SK-N-SH (cell line): ENCODE results near the gene CDKN2B-AS1.

Experiments used
- ELF1 ChIP-seq: IDR thresholded peaks from 2 replicates; pipeline ENCODE4 v1.4.0; 2012
- NRF1 ChIP-seq: IDR thresholded peaks from 2 replicates; pipeline ENCODE4 v1.6.1; 2012; ENCODE audit warnings: low read depth, mild to moderate bottlenecking, low read length
- POLR2AphosphoS5 ChIP-seq: IDR thresholded peaks from 2 replicates; pipeline ENCODE4 v1.6.1; 2012; ENCODE audit warnings: low read depth, low read length
- RCOR1 ChIP-seq: fragments of 150-350 bp; IDR thresholded peaks from 2 replicates; pipeline ENCODE4 v1.6.1; 2017; ENCODE audit warnings: antibody characterized with exemption, low read length
- TF ChIP-seq, protein P1 (sequence below): fragments of 150-350 bp; IDR thresholded peaks from 2 replicates; pipeline ENCODE4 v1.6.1; 2017; ENCODE audit warnings: antibody characterized with exemption, low read length, low read depth, borderline replicate concordance
- TF ChIP-seq, protein P2 (sequence below): IDR thresholded peaks from 2 replicates; pipeline ENCODE4; 2012
- TF ChIP-seq, protein P3 (sequence below): fragments of 200-600 bp; sonication (generic); IDR thresholded peaks from 2 replicates; pipeline ENCODE4 v1.6.1; 2017; ENCODE audit warnings: antibody characterized with exemption, mild to moderate bottlenecking, moderate library complexity

DNA sequence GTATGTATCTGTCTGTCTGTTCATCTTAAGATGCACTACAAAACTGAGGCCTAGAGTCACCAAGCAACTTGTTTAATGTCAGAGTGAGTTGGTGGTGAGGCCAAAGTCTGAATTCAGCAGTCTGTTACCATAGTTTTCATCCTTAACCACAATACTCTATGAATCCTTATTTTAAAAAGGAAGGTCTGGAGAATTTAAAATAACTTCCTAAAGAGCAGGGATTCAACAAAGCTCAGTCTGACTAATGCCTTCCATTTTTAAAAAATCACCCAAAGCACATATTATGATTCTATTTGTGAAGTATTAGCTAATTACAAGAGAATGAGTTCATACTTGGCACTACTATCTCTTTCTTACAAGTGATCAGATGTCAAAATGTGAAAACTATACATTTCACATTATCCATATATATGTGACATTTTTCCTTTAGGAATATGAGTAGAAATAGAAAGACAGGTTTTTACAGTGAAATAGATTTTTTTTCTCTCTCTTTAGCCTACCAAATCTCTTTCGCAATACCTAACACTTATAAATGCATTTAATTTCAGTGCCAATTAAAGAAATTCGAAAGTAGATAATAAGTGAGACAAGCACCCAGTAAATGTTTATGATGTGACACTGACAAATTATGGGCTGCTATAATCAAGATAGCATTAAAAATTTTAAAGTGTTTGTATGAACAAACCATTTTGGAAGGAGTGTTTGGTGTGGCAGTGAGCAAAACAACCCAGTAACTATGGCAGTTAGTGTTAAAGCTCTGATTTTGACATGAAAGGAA is 116.8 kb downstream of the CDKN2B-AS1 start:
- TF ChIP-seq, protein P1, sequence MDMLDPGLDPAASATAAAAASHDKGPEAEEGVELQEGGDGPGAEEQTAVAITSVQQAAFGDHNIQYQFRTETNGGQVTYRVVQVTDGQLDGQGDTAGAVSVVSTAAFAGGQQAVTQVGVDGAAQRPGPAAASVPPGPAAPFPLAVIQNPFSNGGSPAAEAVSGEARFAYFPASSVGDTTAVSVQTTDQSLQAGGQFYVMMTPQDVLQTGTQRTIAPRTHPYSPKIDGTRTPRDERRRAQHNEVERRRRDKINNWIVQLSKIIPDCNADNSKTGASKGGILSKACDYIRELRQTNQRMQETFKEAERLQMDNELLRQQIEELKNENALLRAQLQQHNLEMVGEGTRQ, result no peak
- TF ChIP-seq NRF1, result no peak
- TF ChIP-seq, protein P2, sequence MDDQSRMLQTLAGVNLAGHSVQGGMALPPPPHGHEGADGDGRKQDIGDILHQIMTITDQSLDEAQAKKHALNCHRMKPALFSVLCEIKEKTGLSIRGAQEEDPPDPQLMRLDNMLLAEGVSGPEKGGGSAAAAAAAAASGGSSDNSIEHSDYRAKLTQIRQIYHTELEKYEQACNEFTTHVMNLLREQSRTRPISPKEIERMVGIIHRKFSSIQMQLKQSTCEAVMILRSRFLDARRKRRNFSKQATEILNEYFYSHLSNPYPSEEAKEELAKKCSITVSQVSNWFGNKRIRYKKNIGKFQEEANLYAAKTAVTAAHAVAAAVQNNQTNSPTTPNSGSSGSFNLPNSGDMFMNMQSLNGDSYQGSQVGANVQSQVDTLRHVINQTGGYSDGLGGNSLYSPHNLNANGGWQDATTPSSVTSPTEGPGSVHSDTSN, result no peak
- TF ChIP-seq, protein P3, sequence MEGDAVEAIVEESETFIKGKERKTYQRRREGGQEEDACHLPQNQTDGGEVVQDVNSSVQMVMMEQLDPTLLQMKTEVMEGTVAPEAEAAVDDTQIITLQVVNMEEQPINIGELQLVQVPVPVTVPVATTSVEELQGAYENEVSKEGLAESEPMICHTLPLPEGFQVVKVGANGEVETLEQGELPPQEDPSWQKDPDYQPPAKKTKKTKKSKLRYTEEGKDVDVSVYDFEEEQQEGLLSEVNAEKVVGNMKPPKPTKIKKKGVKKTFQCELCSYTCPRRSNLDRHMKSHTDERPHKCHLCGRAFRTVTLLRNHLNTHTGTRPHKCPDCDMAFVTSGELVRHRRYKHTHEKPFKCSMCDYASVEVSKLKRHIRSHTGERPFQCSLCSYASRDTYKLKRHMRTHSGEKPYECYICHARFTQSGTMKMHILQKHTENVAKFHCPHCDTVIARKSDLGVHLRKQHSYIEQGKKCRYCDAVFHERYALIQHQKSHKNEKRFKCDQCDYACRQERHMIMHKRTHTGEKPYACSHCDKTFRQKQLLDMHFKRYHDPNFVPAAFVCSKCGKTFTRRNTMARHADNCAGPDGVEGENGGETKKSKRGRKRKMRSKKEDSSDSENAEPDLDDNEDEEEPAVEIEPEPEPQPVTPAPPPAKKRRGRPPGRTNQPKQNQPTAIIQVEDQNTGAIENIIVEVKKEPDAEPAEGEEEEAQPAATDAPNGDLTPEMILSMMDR, result no peak
- no peak for TF ChIP-seq RCOR1
- no peak for TF ChIP-seq ELF1
- no peak for TF ChIP-seq POLR2AphosphoS5
